SK-N-SH (cell line): ENCODE results near the gene ZBED1.

Source experiments
- CHD2 ChIP-seq: fragments of 150-350 bp; IDR thresholded peaks from 2 replicates; pipeline ENCODE4 v1.6.1; 2018; ENCODE audit warnings: low read length; ENCODE audit not compliant: partially characterized antibody
- CTCF ChIP-seq: fragments of 200-600 bp; sonication (generic); IDR thresholded peaks from 2 replicates; pipeline ENCODE4 v1.6.1; 2017; ENCODE audit warnings: antibody characterized with exemption, mild to moderate bottlenecking, moderate library complexity
- EZH2phosphoT487 ChIP-seq: fragments of 200-600 bp; sonication (generic); IDR thresholded peaks from 2 replicates; pipeline ENCODE4 v1.6.1; 2017; ENCODE audit warnings: low read depth, mixed run types, mild to moderate bottlenecking, antibody characterized with exemption, moderate library complexity, borderline replicate concordance
- RAD21 ChIP-seq: IDR thresholded peaks from 2 replicates; pipeline ENCODE4 v1.6.1; 2012; ENCODE audit warnings: mild to moderate bottlenecking, low read length
- REST ChIP-seq: IDR thresholded peaks from 2 replicates; pipeline ENCODE4 v1.6.1; 2012; ENCODE audit warnings: mild to moderate bottlenecking, low read depth, low read length, moderate library complexity
- USF1 ChIP-seq: IDR thresholded peaks from 2 replicates; pipeline ENCODE4 v1.4.0; 2012; ENCODE audit warnings: low read depth, borderline replicate concordance
- TF ChIP-seq, protein P1 (sequence below): fragments of 150-350 bp; IDR thresholded peaks from 2 replicates; pipeline ENCODE4 v1.6.1; 2017; ENCODE audit warnings: antibody characterized with exemption, low read length, low read depth, borderline replicate concordance

GRCh38 chrX:2449135-2449886 is 51.5 kb downstream of the ZBED1 start:
- no peak for TF ChIP-seq CTCF
- no peak for TF ChIP-seq REST
- TF ChIP-seq CHD2: no peak
- TF ChIP-seq RAD21: no peak
- TF ChIP-seq USF1: no peak
- TF ChIP-seq, protein P1, sequence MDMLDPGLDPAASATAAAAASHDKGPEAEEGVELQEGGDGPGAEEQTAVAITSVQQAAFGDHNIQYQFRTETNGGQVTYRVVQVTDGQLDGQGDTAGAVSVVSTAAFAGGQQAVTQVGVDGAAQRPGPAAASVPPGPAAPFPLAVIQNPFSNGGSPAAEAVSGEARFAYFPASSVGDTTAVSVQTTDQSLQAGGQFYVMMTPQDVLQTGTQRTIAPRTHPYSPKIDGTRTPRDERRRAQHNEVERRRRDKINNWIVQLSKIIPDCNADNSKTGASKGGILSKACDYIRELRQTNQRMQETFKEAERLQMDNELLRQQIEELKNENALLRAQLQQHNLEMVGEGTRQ: no peak
- TF ChIP-seq EZH2phosphoT487: no peak
